Natural killer cell (primary cell): Measurements from ENCODE around the gene RAD51B. TPM values are rescaled to one million over a fixed set of nuclear protein-coding genes. Genes with fewer than 3 reads are reported as not detected.

Source experiments
- ATAC-seq, 3 donors: fragments of 150-1000 bp in 2 of 3; fragments of 200-7000 bp in 1 of 3; cut with Tn5 transposase; 1 replicate in 1 of 3; 2 replicates in 2 of 3; pipeline ENCODE4 v1.10.0; 2021; ENCODE audit warnings: mild to moderate bottlenecking in 2 of 3, moderate library complexity in 2 of 3
- DNase-seq, 2 donors: peaks; one replicate each; pipeline versions ENCODE4 v3.0.0 to v3.0.0-alpha.2; 2013 to 2021; ENCODE audit warnings: mixed read lengths in 1 of 2
- H3K27ac ChIP-seq: one replicate; pipeline ENCODE4 v1.5.1; 2013; ENCODE audit warnings: mild to moderate bottlenecking, low read length
- H3K27me3 ChIP-seq: one replicate; pipeline ENCODE4 v1.6.1; 2013; ENCODE audit warnings: low read length; ENCODE audit not compliant: control insufficient read depth, insufficient read depth
- H3K36me3 ChIP-seq: one replicate; pipeline ENCODE4 v1.6.1; 2013; ENCODE audit warnings: low read length; ENCODE audit not compliant: control insufficient read depth, insufficient read depth
- H3K4me1 ChIP-seq: one replicate; pipeline ENCODE4 v1.6.1; 2013; ENCODE audit warnings: low read length; ENCODE audit not compliant: control insufficient read depth, insufficient read depth
- H3K4me3 ChIP-seq: one replicate; pipeline ENCODE4 v1.5.1; 2013; ENCODE audit warnings: low read length
- H3K9me3 ChIP-seq: one replicate; pipeline ENCODE4 v1.6.1; 2013; ENCODE audit warnings: low read length; ENCODE audit not compliant: control insufficient read depth, insufficient read depth
- H3K27ac Mint-ChIP-seq, 2 donors: one replicate each; pipeline ENCODE4 v1.8.0; 2022; ENCODE audit warnings: mild to moderate bottlenecking in 2 of 2, mixed read lengths in 2 of 2, moderate library complexity in 1 of 2
- H3K27me3 Mint-ChIP-seq, 2 donors: one replicate each; pipeline ENCODE4 v1.8.0; 2022; ENCODE audit warnings: low read depth in 2 of 2, mixed read lengths in 2 of 2
- H3K36me3 Mint-ChIP-seq: one replicate; pipeline ENCODE4 v1.8.0; 2022; ENCODE audit warnings: mixed read lengths
- H3K4me1 Mint-ChIP-seq, 2 donors: one replicate each; pipeline ENCODE4 v1.8.0; 2022; ENCODE audit warnings: mixed read lengths in 2 of 2
- H3K4me3 Mint-ChIP-seq: one replicate; pipeline ENCODE4 v1.8.0; 2022; ENCODE audit warnings: mild to moderate bottlenecking, moderate library complexity, mixed read lengths
- H3K9me3 Mint-ChIP-seq, 2 donors: one replicate each; pipeline ENCODE4 v1.8.0; 2022; ENCODE audit warnings: mixed read lengths in 2 of 2
- WGBS: methylation state at CpG from one replicate; pipeline ENCODE4 v1.1.7; 2013; ENCODE audit warnings: missing lambda C conversion rate; ENCODE audit not compliant: insufficient coverage; 5-methylcytosine and 5-hydroxymethylcytosine counted together
- intact Hi-C: fragments of 100-400 bp; cut with micrococcal nuclease; formaldehyde crosslinking; loops from one replicate; pipeline ENCODE4 v1.14.2; 2022
- total RNA-seq, 4 donors: library from RNA; stranded (reverse); fragments of 120-200 nt in 1 of 4; gene quantifications; one replicate each; pipeline versions ENCODE4 v1.2.3 to v1.2.4, GENCODE V29; 2013 to 2022
- TF ChIP-seq, protein P1 (sequence below): fragments of 200-600 bp; IDR thresholded peaks from one replicate; pipeline ENCODE4 v1.8.0; 2022; ENCODE audit warnings: antibody characterized with exemption

RAD51B gene
- total RNA-seq, 3 donors from 2014 or later (not counting 1 experiment from before 2014, with no cell fraction given) = 28.1 to 37.6 (median 28.6) TPM

DNA sequence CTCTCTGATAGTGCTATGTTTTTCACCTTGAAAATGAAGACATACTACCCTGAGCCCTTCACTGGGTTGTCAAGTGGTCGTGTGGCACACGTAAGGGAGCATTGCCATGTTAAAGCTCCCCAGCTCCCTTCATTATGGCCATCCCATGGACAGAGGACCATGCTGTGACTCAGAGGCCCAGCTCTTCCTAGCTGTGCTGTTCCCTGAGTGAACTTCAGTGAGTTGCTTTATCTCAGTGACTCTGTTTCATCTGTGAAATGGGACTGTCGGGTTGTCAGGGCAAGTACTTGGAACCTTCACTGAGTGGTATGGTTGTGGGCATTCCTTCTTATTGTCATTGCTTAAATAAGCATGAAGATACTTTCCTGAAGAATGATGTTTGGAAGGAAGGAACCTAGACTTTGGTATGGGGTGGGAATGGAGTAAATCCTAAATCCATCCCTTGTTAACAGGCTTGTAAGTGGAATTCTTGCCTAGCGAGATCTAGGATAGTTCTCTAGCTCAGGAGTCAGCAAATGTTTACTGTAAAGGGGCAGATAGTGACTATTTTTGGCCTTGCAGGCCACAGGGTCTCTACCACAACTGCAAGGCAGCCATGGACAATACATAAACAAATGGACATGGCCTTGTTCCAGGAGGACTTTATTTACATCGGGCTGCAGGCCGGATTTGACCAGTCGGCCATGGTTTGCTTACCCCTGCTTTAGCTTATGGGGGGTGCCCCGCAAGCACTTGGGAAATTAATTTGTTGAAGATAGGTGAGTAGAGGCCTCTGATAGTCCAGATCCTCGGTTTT, 689.8 kb downstream of the RAD51B start:
- peaks cover 29 to 32% of the 10 kb centered on the region in 2 donors for H3K4me1 Mint-ChIP-seq
- no peaks in the 10 kb centered on the region for H3K27me3 Mint-ChIP-seq
- Histone ChIP-seq H3K27me3 (no peaks in the 10 kb centered on the region), H3K27ac (no peak overlapping the region), H3K36me3 (no peaks in the 10 kb centered on the region), H3K4me1 (peaks cover 44% of the 10 kb centered on the region), H3K4me3 (no peak overlapping the region), H3K9me3 (no peaks in the 10 kb centered on the region)
- no peak overlapping the region for H3K4me3 Mint-ChIP-seq
- DNase-seq (no peak), ATAC-seq (no peak)
- intact Hi-C loops = no loop called here
- H3K27ac Mint-ChIP-seq = peak overlapping the region in 1 of 2 donors; percentile 15
- TF ChIP-seq, protein P1, sequence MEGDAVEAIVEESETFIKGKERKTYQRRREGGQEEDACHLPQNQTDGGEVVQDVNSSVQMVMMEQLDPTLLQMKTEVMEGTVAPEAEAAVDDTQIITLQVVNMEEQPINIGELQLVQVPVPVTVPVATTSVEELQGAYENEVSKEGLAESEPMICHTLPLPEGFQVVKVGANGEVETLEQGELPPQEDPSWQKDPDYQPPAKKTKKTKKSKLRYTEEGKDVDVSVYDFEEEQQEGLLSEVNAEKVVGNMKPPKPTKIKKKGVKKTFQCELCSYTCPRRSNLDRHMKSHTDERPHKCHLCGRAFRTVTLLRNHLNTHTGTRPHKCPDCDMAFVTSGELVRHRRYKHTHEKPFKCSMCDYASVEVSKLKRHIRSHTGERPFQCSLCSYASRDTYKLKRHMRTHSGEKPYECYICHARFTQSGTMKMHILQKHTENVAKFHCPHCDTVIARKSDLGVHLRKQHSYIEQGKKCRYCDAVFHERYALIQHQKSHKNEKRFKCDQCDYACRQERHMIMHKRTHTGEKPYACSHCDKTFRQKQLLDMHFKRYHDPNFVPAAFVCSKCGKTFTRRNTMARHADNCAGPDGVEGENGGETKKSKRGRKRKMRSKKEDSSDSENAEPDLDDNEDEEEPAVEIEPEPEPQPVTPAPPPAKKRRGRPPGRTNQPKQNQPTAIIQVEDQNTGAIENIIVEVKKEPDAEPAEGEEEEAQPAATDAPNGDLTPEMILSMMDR = no peak
- 91% methylated on average over 9 of the region's 9 CpGs for WGBS
- no peaks in the 10 kb centered on the region for H3K9me3 Mint-ChIP-seq
- no peaks in the 10 kb centered on the region for H3K36me3 Mint-ChIP-seq

DNA sequence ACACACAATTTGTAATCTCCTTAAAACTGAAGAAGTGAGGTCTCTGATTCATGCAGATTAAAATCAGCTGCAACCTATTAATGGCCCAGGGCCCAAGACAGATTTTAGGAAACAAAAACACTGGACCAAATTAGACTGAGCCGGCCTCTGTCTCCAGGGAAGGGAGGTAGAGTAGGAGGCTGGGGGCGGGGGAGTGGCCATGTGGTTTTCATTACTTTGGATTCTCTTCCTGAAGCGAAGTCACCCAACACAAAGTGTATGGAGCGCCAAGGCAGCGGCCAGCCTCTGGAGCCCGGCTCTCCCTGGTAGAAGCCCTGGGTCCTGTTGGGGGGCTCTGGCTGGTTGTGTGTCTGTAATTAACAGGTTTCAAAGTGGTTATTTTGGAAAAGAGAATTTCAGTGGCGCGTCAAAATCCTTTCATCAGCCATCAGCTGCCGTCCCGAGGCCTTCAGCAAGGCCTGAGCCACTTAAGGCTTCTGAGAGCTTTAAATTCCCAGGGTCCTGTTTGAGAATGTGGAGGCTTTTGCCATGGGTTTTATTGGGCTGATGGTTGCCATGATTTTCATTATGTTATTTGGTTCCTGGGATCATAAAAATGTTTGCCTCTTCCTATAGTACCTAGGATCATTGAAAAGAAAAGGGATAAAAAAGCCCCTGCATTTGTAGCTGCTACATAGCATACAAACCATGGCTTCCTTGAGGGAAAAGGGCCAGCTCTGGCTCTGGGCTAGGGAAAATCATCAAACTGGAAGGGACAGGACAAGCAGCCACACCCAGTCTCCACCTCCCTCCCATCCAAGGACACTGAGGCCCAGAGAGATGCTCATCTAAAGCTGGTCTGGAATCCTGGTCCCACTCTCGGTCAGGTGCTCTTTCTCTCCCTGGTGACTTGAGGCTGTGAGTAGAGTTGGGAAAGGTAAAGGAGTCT, 690.9 kb downstream of the RAD51B start:
- Mint-ChIP-seq H3K36me3 (no peaks in the 10 kb centered on the region), H3K27ac (no peak overlapping the region), H3K27me3 (no peaks in the 10 kb centered on the region), H3K9me3 (no peaks in the 10 kb centered on the region), H3K4me1 (peaks cover 29 to 32% of the 10 kb centered on the region in 2 donors), H3K4me3 (no peak overlapping the region)
- no peak for ATAC-seq
- intact Hi-C loops = no loop called here
- no peak for DNase-seq
- 98% methylated on average over 11 of the region's 11 CpGs for WGBS
- H3K9me3 ChIP-seq = no peaks in the 10 kb centered on the region
- H3K27ac ChIP-seq = no peak overlapping the region
- no peaks in the 10 kb centered on the region for H3K27me3 ChIP-seq
- TF ChIP-seq, protein P1 = no peak
- H3K4me3 ChIP-seq = no peak overlapping the region
- peaks cover 41% of the 10 kb centered on the region for H3K4me1 ChIP-seq
- H3K36me3 ChIP-seq = no peaks in the 10 kb centered on the region

DNA sequence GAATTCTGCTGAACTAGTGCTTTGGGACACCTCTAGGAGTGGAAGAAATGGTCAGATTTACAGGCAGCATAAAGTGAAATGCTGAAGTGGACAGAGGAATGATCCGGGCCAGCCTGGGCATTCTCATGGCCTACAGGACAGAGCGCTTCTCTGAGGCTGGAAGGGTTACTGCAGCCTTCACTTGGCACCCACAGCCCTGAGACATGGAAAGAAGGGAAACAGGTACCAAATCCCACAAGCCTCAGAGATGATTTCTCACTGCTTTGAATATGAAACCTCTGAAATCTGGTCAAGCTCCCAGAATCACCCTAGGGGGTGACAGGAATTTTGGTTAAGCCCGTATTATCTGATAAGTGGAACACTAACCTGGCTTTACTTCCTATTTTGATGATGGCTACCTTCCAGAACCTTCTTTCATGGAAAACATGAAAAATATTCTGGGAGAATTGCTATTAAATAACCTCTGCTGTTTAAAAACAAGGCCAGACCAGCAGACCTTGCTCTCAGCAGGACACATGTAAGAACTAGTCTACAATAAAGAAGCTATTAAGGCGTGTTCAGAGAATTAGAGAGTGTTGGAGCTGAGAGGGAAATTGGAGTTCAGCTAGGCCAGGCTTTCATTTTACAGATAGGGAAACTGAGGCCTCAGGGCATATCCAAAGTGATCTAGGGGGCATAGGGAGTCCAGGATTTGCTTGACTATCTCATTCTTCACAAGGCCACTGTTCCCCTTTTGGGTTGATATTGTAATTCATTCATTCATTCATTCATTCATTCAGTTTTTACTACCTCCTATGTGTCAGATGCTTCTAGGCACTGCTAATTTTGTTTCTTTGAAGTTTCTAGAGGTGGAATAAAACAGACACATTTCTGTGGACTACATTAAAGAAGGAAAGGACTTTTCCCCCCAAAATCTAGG, 691.8 kb downstream of the RAD51B start:
- Mint-ChIP-seq H3K27me3 (no peaks in the 10 kb centered on the region), H3K27ac (no peak overlapping the region), H3K36me3 (no peaks in the 10 kb centered on the region), H3K4me1 (peaks cover 23 to 26% of the 10 kb centered on the region in 2 donors), H3K4me3 (no peak overlapping the region), H3K9me3 (no peaks in the 10 kb centered on the region)
- 91% methylated on average over 4 of the region's 4 CpGs for WGBS
- ATAC-seq = no peak
- Histone ChIP-seq H3K4me3 (no peak overlapping the region), H3K9me3 (no peaks in the 10 kb centered on the region), H3K27me3 (no peaks in the 10 kb centered on the region), H3K4me1 (peaks cover 32% of the 10 kb centered on the region), H3K36me3 (no peaks in the 10 kb centered on the region), H3K27ac (no peak overlapping the region)
- TF ChIP-seq, protein P1 = no peak
- intact Hi-C loops = no loop called here
- no peak for DNase-seq
